ENCODE data around the gene KLK14. TPM values are rescaled to one million over a fixed set of nuclear protein-coding genes. Genes with fewer than 3 reads are reported as not detected.

The KLK14 gene
- total RNA-seq, 4 donors from 2014 or later, result 0.82 TPM; not detected in 3

DNA sequence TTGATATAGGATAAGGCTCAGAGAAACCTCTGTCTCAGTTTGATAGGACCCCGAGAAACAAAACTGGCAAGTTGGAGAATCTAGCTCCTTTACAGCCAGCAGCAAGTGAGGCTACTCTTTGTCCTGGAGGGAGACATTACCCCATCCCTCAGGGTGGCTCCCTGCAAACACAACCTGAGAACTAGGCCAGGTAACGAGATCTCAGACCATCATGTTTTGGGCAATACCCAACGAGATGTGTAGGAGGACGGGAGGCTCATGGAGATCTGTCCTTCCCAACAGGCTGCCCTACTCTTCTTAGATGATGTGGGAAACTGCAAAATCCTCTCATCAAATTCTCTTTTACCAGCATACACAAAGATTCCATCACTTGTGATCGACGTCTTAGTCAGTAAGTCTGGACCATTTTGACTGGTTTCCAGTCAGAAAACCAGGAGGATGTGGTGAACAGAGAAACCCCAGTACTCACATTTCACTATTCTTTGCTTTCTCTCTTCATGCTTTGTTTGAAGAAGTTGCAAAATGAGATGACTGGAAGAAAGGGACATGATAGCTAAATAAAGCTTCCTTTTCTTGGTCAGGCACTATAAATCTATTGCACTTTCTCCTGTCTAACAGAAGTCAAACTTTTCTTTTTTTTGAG is 31.5 kb upstream of the KLK14 start:
- intact Hi-C loops (cut with DNase I; ENCODE audit: low total_unique reads), result no loop called here
- H3K27ac ChIP-seq, result no peak overlapping the region
- WGBS, 2 donors (ENCODE audit: low coverage in 1 of 2), result 58 to 81% methylated on average over 2 to 6 of the region's 6 CpGs

DNA sequence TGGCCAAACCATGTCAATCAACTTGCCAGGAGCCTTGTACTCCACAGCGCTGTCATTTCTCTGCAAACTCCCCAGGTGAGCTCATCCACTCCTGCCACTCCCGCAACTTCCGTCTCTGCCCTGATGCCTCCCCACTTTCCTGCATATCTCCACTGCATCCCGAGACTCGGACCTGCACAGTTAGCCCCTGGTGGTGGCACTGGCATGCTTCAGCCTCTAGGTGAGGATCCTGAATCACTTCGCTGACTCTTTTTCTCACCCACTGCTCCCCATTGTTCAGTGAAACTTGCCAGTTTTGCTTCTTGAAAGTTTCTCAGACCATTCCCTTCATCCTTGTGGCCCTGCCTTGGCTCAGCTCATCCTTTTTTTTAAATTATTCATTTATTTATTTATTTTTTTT is 28.9 kb upstream of the KLK14 start:
- intact Hi-C loops (cut with DNase I; ENCODE audit: low total_unique reads), result no loop called here
- WGBS, 2 donors (ENCODE audit: low coverage in 1 of 2), result 0 to 33% methylated on average over 1 to 6 of the region's 6 CpGs
- Histone ChIP-seq H3K27me3 (peaks cover 9% of the 10 kb centered on the region), H3K4me3 (no peak overlapping the region), H3K36me3 (no peaks in the 10 kb centered on the region), H3K27ac (no peak overlapping the region), H3K4me1 (peaks cover 10 to 17% (median 16%) of the 10 kb centered on the region in 4 donors), H3K9me3 (no peaks in the 10 kb centered on the region)
- in situ Hi-C loops (cut with MboI; ENCODE audit: low pct_ligation_motif_present in 1 of 4, low pct_unique_long_range_greater_than_20kb in 1 of 4, low sequenced_read_pairs in 3 of 4), result no loop called here
- TF ChIP-seq, protein P1, sequence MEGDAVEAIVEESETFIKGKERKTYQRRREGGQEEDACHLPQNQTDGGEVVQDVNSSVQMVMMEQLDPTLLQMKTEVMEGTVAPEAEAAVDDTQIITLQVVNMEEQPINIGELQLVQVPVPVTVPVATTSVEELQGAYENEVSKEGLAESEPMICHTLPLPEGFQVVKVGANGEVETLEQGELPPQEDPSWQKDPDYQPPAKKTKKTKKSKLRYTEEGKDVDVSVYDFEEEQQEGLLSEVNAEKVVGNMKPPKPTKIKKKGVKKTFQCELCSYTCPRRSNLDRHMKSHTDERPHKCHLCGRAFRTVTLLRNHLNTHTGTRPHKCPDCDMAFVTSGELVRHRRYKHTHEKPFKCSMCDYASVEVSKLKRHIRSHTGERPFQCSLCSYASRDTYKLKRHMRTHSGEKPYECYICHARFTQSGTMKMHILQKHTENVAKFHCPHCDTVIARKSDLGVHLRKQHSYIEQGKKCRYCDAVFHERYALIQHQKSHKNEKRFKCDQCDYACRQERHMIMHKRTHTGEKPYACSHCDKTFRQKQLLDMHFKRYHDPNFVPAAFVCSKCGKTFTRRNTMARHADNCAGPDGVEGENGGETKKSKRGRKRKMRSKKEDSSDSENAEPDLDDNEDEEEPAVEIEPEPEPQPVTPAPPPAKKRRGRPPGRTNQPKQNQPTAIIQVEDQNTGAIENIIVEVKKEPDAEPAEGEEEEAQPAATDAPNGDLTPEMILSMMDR (IDR thresholded peaks at IDR 0.05), result peak in 1 of 5 experiments; percentile 3
- TF ChIP-seq POLR2AphosphoS5 (IDR thresholded peaks at IDR 0.05) (no peak), EP300 (IDR thresholded peaks at IDR 0.05; ENCODE audit: low read depth) (no peak), POLR2A (IDR thresholded peaks at IDR 0.05) (no peak)
- DNase-seq, result no peak

More for the DNA sequence above, 31.5 kb upstream of the KLK14 start:
- H3K4me1 ChIP-seq, result no peaks in the 10 kb centered on the region
- DNase-seq, result no peak
- no peaks in the 10 kb centered on the region for H3K36me3 ChIP-seq
- peaks cover 9% of the 10 kb centered on the region for H3K27me3 ChIP-seq
- H3K4me3 ChIP-seq, result no peak overlapping the region
- no peak for TF ChIP-seq EP300 (IDR thresholded peaks at IDR 0.05; ENCODE audit: low read depth)
- no peak for TF ChIP-seq POLR2A (IDR thresholded peaks at IDR 0.05)
- no peak for TF ChIP-seq POLR2AphosphoS5 (IDR thresholded peaks at IDR 0.05)
- TF ChIP-seq, protein P1 (IDR thresholded peaks at IDR 0.05), result no peak
- in situ Hi-C loops (cut with MboI; ENCODE audit: low pct_ligation_motif_present in 1 of 4, low pct_unique_long_range_greater_than_20kb in 1 of 4, low sequenced_read_pairs in 3 of 4), result no loop called here
- H3K9me3 ChIP-seq, result no peaks in the 10 kb centered on the region

- DNase-seq, result no peak
- no peaks in the 10 kb centered on the region for H3K36me3 ChIP-seq
- H3K9me3 ChIP-seq, result no peaks in the 10 kb centered on the region
- H3K27ac ChIP-seq, result no peak overlapping the region
- 56 to 67% methylated on average over 1 of the region's 1 CpG for WGBS, 2 donors (ENCODE audit: low coverage in 1 of 2)
- TF ChIP-seq POLR2AphosphoS5 (IDR thresholded peaks at IDR 0.05) (no peak), EP300 (IDR thresholded peaks at IDR 0.05; ENCODE audit: low read depth) (no peak), POLR2A (IDR thresholded peaks at IDR 0.05) (no peak)
- TF ChIP-seq, protein P1 (IDR thresholded peaks at IDR 0.05), result no peak
- intact Hi-C loops (cut with DNase I; ENCODE audit: low total_unique reads), result no loop called here
- no peak overlapping the region for H3K4me3 ChIP-seq
- in situ Hi-C loops (cut with MboI; ENCODE audit: low pct_ligation_motif_present in 1 of 4, low pct_unique_long_range_greater_than_20kb in 1 of 4, low sequenced_read_pairs in 3 of 4), result no loop called here
- peaks cover 10 to 17% (median 16%) of the 10 kb centered on the region in 4 donors for H3K4me1 ChIP-seq
- peaks cover 9% of the 10 kb centered on the region for H3K27me3 ChIP-seq
Observed at GRCh38 chr19:51110666-51110971, 27.9 kb upstream of the KLK14 start.

GRCh38 chr19:51108805-51109146 is 26.1 kb upstream of the KLK14 start:
- no peaks in the 10 kb centered on the region for H3K9me3 ChIP-seq
- in situ Hi-C loops (cut with MboI; ENCODE audit: low pct_ligation_motif_present in 1 of 4, low pct_unique_long_range_greater_than_20kb in 1 of 4, low sequenced_read_pairs in 3 of 4), result no loop called here
- H3K27me3 ChIP-seq, result peaks cover 7% of the 10 kb centered on the region
- no peak for DNase-seq
- intact Hi-C loops (cut with DNase I; ENCODE audit: low total_unique reads), result loop anchor here (10.0 kb wide), 1 partner anchor 486 kb away; no protein-coding TSS in a partner anchor
- H3K4me1 ChIP-seq, result peaks cover 10 to 17% (median 16%) of the 10 kb centered on the region in 4 donors
- peak overlapping the region; percentile 52 to 81 (median 73) for H3K27ac ChIP-seq
- TF ChIP-seq EP300 (IDR thresholded peaks at IDR 0.05; ENCODE audit: low read depth) (no peak), POLR2A (IDR thresholded peaks at IDR 0.05) (no peak), POLR2AphosphoS5 (IDR thresholded peaks at IDR 0.05) (no peak)
- TF ChIP-seq, protein P1 (IDR thresholded peaks at IDR 0.05), result peak in 1 of 5 experiments; percentile 14
- 5% methylated on average over 15 of the region's 15 CpGs; no CpG with 5 or more reads in 1 of the 2 donors for WGBS, 2 donors (ENCODE audit: low coverage in 1 of 2)
- peaks cover 0 to under 1% (median 0%) of the 10 kb centered on the region in 4 donors for H3K36me3 ChIP-seq
- peak overlapping the region; percentile 32 to 88 (median 60) for H3K4me3 ChIP-seq
